PC-3 (cell line): ENCODE measurements around the gene TPR. TPM values are rescaled to one million over a fixed set of nuclear protein-coding genes. Genes with fewer than 3 reads are reported as not detected.

Source experiments
- ATAC-seq: fragments of 200-7000 bp; cut with Tn5 transposase; 2 replicates; pipeline ENCODE4 v1.9.1; 2020; ENCODE audit warnings: mild to moderate bottlenecking, moderate library complexity
- BruUV-seq: library from RNA; stranded (reverse); fragments of 400-500 nt; replicated peaks from 2 replicates; lab custom pipeline; 2021; lab: Mats Ljungman, UMichigan
- CTCF ChIA-PET: fragments of 300-600 bp; sonication (Branson Sonifier 250); formaldehyde crosslinking; loops from one replicate; lab custom pipeline; 2022; ENCODE audit warnings: antibody characterized with exemption; lab: Charles Lee
- POLR2A ChIA-PET: fragments of 300-600 bp; sonication (Branson Sonifier 250); formaldehyde crosslinking; loops from one replicate; lab custom pipeline; 2022; ENCODE audit warnings: antibody characterized with exemption; ENCODE audit not compliant: unreplicated experiment; lab: Charles Lee
- DNase-seq: peaks from one replicate; pipeline ENCODE4 v3.0.0-alpha.2; 2015
- H2AFZ ChIP-seq: fragments of 300-600 bp; sonication (generic); 2 replicates; pipeline ENCODE4 v1.6.0; 2016; ENCODE audit warnings: antibody characterized with exemption, low read length
- H3F3A ChIP-seq: fragments of 300-600 bp; sonication (generic); one replicate; pipeline ENCODE4 v1.6.0; 2017; ENCODE audit warnings: antibody characterized with exemption, low read length, control low read depth, mild to moderate bottlenecking; ENCODE audit not compliant: unreplicated experiment
- H3K27ac ChIP-seq: fragments of 300-600 bp; sonication (generic); 2 replicates; pipeline ENCODE4 v1.5.1; 2016; ENCODE audit warnings: mild to moderate bottlenecking, low read length
- H3K27me3 ChIP-seq: fragments of 300-600 bp; sonication (generic); 2 replicates; pipeline ENCODE4 v1.6.1; 2016; ENCODE audit warnings: low read length, mixed read lengths
- H3K36me3 ChIP-seq: fragments of 300-600 bp; sonication (generic); 2 replicates; pipeline ENCODE4 v1.6.1; 2016; ENCODE audit warnings: low read depth, mixed run types, low read length, mixed read lengths
- H3K4me1 ChIP-seq: fragments of 300-600 bp; sonication (generic); 2 replicates; pipeline ENCODE4 v1.5.1; 2016; ENCODE audit warnings: low read length; ENCODE audit not compliant: insufficient read depth
- H3K4me2 ChIP-seq: fragments of 300-600 bp; sonication (generic); 2 replicates; pipeline ENCODE4 v1.6.0; 2016; ENCODE audit warnings: low read length
- H3K4me3 ChIP-seq: fragments of 300-600 bp; sonication (generic); 2 replicates; pipeline ENCODE4 v1.5.1; 2016; ENCODE audit warnings: mild to moderate bottlenecking, low read length, mixed read lengths
- H3K79me2 ChIP-seq: fragments of 300-600 bp; sonication (generic); 2 replicates; pipeline ENCODE4 v1.6.1; 2017; ENCODE audit warnings: low read length, mixed read lengths
- H3K9ac ChIP-seq: fragments of 300-600 bp; sonication (generic); 2 replicates; pipeline ENCODE4 v1.6.0; 2016; ENCODE audit warnings: mild to moderate bottlenecking, low read length
- H3K9me2 ChIP-seq: fragments of 300-600 bp; sonication (generic); replicated peaks from 2 replicates; pipeline ENCODE4 v1.6.1; 2016; ENCODE audit warnings: mixed run types, low read length, mixed read lengths
- H3K9me3 ChIP-seq: fragments of 300-600 bp; sonication (generic); 2 replicates; pipeline ENCODE4 v1.6.1; 2016; ENCODE audit warnings: low read length, mixed read lengths
- H4K20me1 ChIP-seq: fragments of 300-600 bp; sonication (generic); 2 replicates; pipeline ENCODE4 v1.6.1; 2016; ENCODE audit warnings: low read length, mixed read lengths
- CTCF ChIP-seq: fragments of 300-600 bp; sonication (generic); conservative IDR thresholded peaks from 2 replicates; pipeline ENCODE4 v1.5.1; 2017; ENCODE audit warnings: antibody characterized with exemption, low read depth, mild to moderate bottlenecking, low read length
- EZH2 ChIP-seq: fragments of 300-600 bp; sonication (generic); IDR thresholded peaks from one replicate; pipeline ENCODE4 v1.6.1; 2017; ENCODE audit warnings: antibody characterized with exemption, mild to moderate bottlenecking, low read length; ENCODE audit not compliant: unreplicated experiment
- EZH2phosphoT487 ChIP-seq: fragments of 300-600 bp; sonication (generic); IDR thresholded peaks from 2 replicates; pipeline ENCODE4 v1.6.1; 2018; ENCODE audit warnings: mild to moderate bottlenecking, antibody characterized with exemption, low read length, borderline replicate concordance
- intact Hi-C: fragments of 100-400 bp; cut with micrococcal nuclease; formaldehyde crosslinking; loops from 2 replicates; pipeline ENCODE4 v1.9.0; 2023
- total RNA-seq: library from RNA; depleted of rRNA; stranded (reverse); fragments of >200 nt; gene quantifications from 2 replicates; pipeline ENCODE4 v1.2.3, GENCODE V29; 2014

The TPR gene
- total RNA-seq, 1 experiment from 2014 or later, result 39.3 TPM

GRCh38 chr1:186297439-186298045, 77.5 kb downstream of the TPR start:
- H3K4me1 ChIP-seq, result peaks cover 6% of the 10 kb centered on the region; the same call in 1 of the 2 replicates
- peak; percentile 13 for DNase-seq
- H3K4me2 ChIP-seq, result no peak overlapping the region
- H2AFZ ChIP-seq, result no peak overlapping the region
- intact Hi-C loops, result no loop called here
- POLR2A ChIA-PET, result interaction anchor here (0.7 kb wide), 1 partner anchor 231 kb away, joined by 3 read pairs; no protein-coding TSS in a partner anchor
- BruUV-seq, result no TSS peak
- no peaks in the 10 kb centered on the region for H3F3A ChIP-seq
- H3K27me3 ChIP-seq, result no peaks in the 10 kb centered on the region
- no peak for ATAC-seq
- no peaks in the 10 kb centered on the region for H3K79me2 ChIP-seq
- H3K9ac ChIP-seq, result no peak overlapping the region
- H3K36me3 ChIP-seq, result no peaks in the 10 kb centered on the region
- H3K27ac ChIP-seq, result no peak overlapping the region
- CTCF ChIA-PET, result interaction anchor here (0.6 kb wide), 1 partner anchor 577 kb away, joined by 4 read pairs; no protein-coding TSS in a partner anchor
- no peaks in the 10 kb centered on the region for H3K9me2 ChIP-seq
- H3K4me3 ChIP-seq, result no peak overlapping the region
- TF ChIP-seq EZH2 (no peak), EZH2phosphoT487 (no peak), CTCF (no peak)
- H3K9me3 ChIP-seq, result no peaks in the 10 kb centered on the region
- no peaks in the 10 kb centered on the region for H4K20me1 ChIP-seq

- ATAC-seq (no peak), DNase-seq (peak; percentile 17)
- Histone ChIP-seq H3K9me3 (no peaks in the 10 kb centered on the region), H3K9me2 (no peaks in the 10 kb centered on the region), H3F3A (no peaks in the 10 kb centered on the region), H3K27me3 (no peaks in the 10 kb centered on the region), H3K27ac (no peak within 1 kb of the TSS), H3K4me1 (peaks cover 6% of the 10 kb centered on the region; the same call in 1 of the 2 replicates), H3K36me3 (no peaks in the 10 kb centered on the region), H3K9ac (no peak within 1 kb of the TSS), H3K4me3 (no peak within 1 kb of the TSS), H3K4me2 (no peak within 1 kb of the TSS), H2AFZ (no peak within 1 kb of the TSS), H3K79me2 (no peaks in the 10 kb centered on the region), H4K20me1 (no peaks in the 10 kb centered on the region)
- intact Hi-C loops, result no loop called here
- no peak for TF ChIP-seq CTCF
- no peak for TF ChIP-seq EZH2phosphoT487
- no peak for TF ChIP-seq EZH2
- BruUV-seq, result no TSS peak
- ChIA-PET POLR2A (no interaction called here), CTCF (no interaction called here)
These were observed 79.1 kb downstream of the TPR start, which contains the start of gene PRG4 for GRCh38 chr1:186295980-186296379. PRG4 (plus strand) TSS chr1:186296279.

- ATAC-seq, result no peak
- no peak overlapping the region for H2AFZ ChIP-seq
- no peak overlapping the region for H3K4me2 ChIP-seq
- no peak overlapping the region for H3K9ac ChIP-seq
- no peak for DNase-seq
- no peaks in the 10 kb centered on the region for H3K27me3 ChIP-seq
- BruUV-seq, result no TSS peak
- no peak overlapping the region for H3K27ac ChIP-seq
- TF ChIP-seq EZH2 (no peak), EZH2phosphoT487 (no peak), CTCF (no peak)
- H3K4me1 ChIP-seq, result peaks cover 6% of the 10 kb centered on the region; the same call in 1 of the 2 replicates
- ChIA-PET POLR2A (no interaction called here), CTCF (no interaction called here)
- H4K20me1 ChIP-seq, result no peaks in the 10 kb centered on the region
- no peak overlapping the region for H3K4me3 ChIP-seq
- no peaks in the 10 kb centered on the region for H3K9me2 ChIP-seq
- intact Hi-C loops, result no loop called here
- H3K9me3 ChIP-seq, result no peaks in the 10 kb centered on the region
- H3F3A ChIP-seq, result no peaks in the 10 kb centered on the region
- H3K79me2 ChIP-seq, result no peaks in the 10 kb centered on the region
- H3K36me3 ChIP-seq, result no peaks in the 10 kb centered on the region
These were observed 82.2 kb downstream of the TPR start for GRCh38 chr1:186292875-186293274.
